IPS DF 4.7 (cell line): Measurements from ENCODE around the gene HPS5.
"Not testable (repeated sequence)": the region's sequence is repeated elsewhere in the genome, so short reads cannot be mapped to it uniquely, and the experiment has no call there.

Experiments
- DNase-seq: peaks from one replicate; pipeline ENCODE4 v3.0.0-alpha.2; 2013; ENCODE audit warnings: low spot score; ENCODE audit errors: extremely low read depth

HPS5 gene

GRCh38 chr11:18271206-18271605 is 50.7 kb downstream of the HPS5 start:
- no peak for DNase-seq

GRCh38 chr11:18270102-18270501 is 51.8 kb downstream of the HPS5 start:
- no peak for DNase-seq

DNA sequence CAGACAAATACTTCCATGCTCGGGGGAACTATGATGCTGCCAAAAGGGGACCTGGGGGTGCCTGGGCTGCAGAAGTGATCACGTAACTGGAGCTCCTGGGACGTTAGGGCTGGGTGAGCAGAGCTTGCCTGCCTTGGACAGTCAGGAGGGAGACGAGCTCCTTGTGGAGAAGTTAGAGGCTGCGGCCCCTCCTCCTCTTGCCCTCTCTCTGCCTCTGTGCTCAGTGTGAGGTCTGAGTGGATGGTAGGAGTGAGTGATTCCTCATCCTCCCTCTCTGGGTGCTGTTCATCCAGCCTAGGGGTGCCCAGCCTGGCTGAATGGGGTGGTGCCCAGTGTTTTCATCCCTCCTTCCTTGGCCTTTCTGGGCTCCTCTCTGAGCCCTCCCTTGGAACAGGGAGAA is 52.7 kb downstream of the HPS5 start:
- not testable (repeated sequence) for DNase-seq

DNA sequence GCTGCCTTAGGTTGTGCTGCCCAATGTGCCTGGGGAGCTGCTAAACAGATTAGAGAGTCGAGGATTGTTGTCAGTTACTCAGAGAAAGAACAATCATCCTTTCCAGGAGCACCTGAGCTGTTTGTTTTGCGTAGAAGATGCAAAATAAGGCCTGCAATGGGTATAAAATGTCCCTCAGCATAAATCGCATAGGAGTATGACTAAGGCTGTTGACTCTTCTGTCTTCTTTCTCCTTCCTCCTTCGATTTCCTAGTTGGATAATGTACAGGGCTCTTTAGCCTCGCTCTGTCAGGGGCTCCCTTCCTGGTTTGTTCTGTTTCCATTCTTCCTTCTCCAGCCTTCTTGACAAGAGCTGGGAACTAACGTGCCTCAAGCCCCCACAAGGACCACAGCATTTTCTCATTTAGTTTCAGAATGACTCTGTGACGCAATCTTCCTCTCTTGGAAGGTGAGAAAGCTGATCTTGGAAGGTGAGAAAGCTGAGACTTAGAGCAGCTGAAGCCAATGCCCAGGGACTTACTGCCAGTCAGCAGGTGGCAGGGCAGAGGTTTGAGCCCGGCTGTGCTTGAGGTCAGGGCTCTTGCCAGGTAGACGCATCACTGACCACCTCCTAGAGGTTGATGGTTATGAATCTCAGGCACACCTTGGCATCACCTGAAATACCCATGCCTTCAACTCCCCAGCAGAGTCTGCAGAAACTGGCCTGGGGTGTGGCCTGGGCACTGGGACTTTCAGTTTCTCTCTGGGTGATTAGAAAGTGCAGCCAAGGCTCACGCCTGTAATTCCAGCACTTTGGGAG is 54.4 kb downstream of the HPS5 start:
- DNase-seq: not testable (repeated sequence)

- DNase-seq: no peak
Observed at GRCh38 chr11:18265949-18266348, 56.0 kb downstream of the HPS5 start, which contains the start of gene SAA1. SAA1 (plus strand) TSS chr11:18266264; CDS start chr11:18266888, 624 bp downstream.

- DNase-seq: no peak
Observed at GRCh38 chr11:18264677-18265555, 57.0 kb downstream of the HPS5 start.

GRCh38 chr11:18264035-18264434 is 57.9 kb downstream of the HPS5 start:
- no peak for DNase-seq

GRCh38 chr11:18262681-18263350 is 59.1 kb downstream of the HPS5 start:
- peak; percentile 14 for DNase-seq

GRCh38 chr11:18261721-18262120 is 60.2 kb downstream of the HPS5 start:
- no peak for DNase-seq

- no peak for DNase-seq
Observed at GRCh38 chr11:18259259-18259658, 62.7 kb downstream of the HPS5 start.

GRCh38 chr11:18254781-18255361 is 67.1 kb downstream of the HPS5 start:
- DNase-seq: no peak

- DNase-seq: no peak
Observed at GRCh38 chr11:18253778-18254338, 68.1 kb downstream of the HPS5 start.

DNA sequence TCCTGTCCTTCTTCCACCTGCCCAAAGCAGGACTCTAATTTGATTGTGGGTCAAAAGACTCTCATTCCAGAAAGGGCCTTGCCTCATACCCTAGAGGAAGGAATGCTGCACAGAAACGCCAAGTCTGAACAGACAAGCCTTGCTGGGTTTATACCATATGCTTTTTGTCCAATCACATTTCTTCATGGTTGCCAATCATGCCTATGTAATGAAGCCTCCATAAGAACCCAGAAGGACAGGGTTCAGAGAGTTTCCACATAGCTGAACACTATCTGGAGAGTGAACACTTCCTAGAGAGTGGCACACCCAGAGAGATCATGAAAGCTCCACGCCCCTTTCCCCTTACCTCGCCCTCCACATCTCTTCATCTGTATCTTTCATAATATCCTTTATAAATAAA is 68.7 kb downstream of the HPS5 start:
- DNase-seq: no peak

- DNase-seq: no peak
Observed at GRCh38 chr11:18248561-18248960, 73.4 kb downstream of the HPS5 start, which contains the start of gene SAA2. SAA2 (minus strand) TSS chr11:18248668; CDS start chr11:18248011, 657 bp downstream.

DNA sequence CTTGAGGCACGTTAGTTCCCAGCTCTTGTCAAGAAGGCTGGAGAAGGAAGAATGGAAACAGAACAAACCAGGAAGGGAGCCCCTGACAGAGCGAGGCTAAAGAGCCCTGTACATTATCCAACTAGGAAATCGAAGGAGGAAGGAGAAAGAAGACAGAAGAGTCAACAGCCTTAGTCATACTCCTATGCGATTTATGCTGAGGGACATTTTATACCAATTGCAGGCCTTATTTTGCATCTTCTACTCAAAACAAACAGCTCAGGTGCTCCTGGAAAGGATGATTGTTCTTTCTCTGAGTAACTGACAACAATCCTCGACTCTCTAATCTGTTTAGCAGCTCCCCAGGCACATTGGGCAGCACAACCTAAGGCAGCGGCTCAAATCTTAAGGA is 74.8 kb downstream of the HPS5 start:
- not testable (repeated sequence) for DNase-seq

GRCh38 chr11:18246379-18247190 is 75.4 kb downstream of the HPS5 start:
- DNase-seq: not testable (repeated sequence)

- DNase-seq: no peak
Observed at GRCh38 chr11:18245396-18245795, 76.5 kb downstream of the HPS5 start.

GRCh38 chr11:18243783-18244362 is 78.1 kb downstream of the HPS5 start:
- DNase-seq: peak; percentile 36

DNA sequence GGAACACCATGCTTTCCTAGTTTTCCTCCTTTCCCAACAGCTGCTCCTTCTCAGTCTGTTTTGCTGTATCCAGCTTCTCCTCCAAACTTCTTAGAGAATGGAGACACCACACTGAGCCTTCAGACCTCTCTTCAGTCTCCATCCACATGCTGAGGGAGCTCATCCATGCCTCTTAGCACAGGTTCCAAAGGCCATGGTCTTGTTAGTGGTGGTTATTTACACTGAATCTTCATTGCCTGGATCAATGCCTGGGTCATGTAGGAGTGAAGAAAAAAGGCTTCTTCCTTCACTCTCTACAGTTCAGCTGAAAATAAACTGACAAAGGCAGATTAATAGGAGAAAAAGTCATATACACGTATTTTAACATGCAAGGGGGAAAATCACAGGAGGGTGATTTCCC is 82.3 kb downstream of the HPS5 start:
- no peak for DNase-seq
